Lower lobe of right lung (tissue), 2 donors: Measurements from ENCODE around the gene LRRC15. TPM values are rescaled to one million over a fixed set of nuclear protein-coding genes. Genes with fewer than 3 reads are reported as not detected.
A peak's percentile ranks its signal among the peaks of the same experiment; 100 is the strongest.

Source experiments
- ATAC-seq, 2 donors: fragments of 200-7000 bp; cut with Tn5 transposase; one replicate each; pipeline ENCODE4 v1.9.1; 2020 to 2022; ENCODE audit warnings: mild to moderate bottlenecking in 2 of 2, moderate library complexity in 2 of 2
- DNase-seq: peaks from one replicate; pipeline ENCODE4 v3.0.0-alpha.2; 2020
- H3K27ac ChIP-seq: fragments of 200-600 bp; one replicate; pipeline ENCODE4 v1.8.0; 2022
- H3K27me3 ChIP-seq: fragments of 200-600 bp; one replicate; pipeline ENCODE4 v1.8.0; 2022; ENCODE audit warnings: low read depth
- H3K36me3 ChIP-seq: fragments of 200-600 bp; one replicate; pipeline ENCODE4 v1.8.0; 2022; ENCODE audit warnings: mild to moderate bottlenecking
- H3K4me1 ChIP-seq: fragments of 200-600 bp; one replicate; pipeline ENCODE4 v1.8.0; 2022
- H3K4me3 ChIP-seq: fragments of 200-600 bp; one replicate; pipeline ENCODE4 v1.8.0; 2022; ENCODE audit warnings: mild to moderate bottlenecking
- H3K9me3 ChIP-seq: fragments of 200-600 bp; one replicate; pipeline ENCODE4 v1.8.0; 2022
- CTCF ChIP-seq: fragments of 200-600 bp; IDR thresholded peaks from one replicate; pipeline ENCODE4 v1.8.0; 2022; ENCODE audit warnings: antibody characterized with exemption, mild to moderate bottlenecking
- intact Hi-C: fragments of 100-400 bp; cut with DNase I; formaldehyde crosslinking; loops from one replicate; pipeline ENCODE4 v1.11.0; 2022
- total RNA-seq: library from RNA; stranded (reverse); fragmentation: NEBNext Ultra II Directional; extraction: Animal tissue kit (Norgen Biotek cat#: 25700); gene quantifications from one replicate; pipeline ENCODE4 v1.2.1, GENCODE V29; 2021
- donor health status: DM: no; HTN: yes; CAD: no; lungs with severe emphysema.

Gene LRRC15
- total RNA-seq, 1 donor from 2014 or later: 0.24 TPM

GRCh38 chr3:194350726-194351071 is 18.8 kb downstream of the LRRC15 start:
- no peak for TF ChIP-seq CTCF
- H3K27ac ChIP-seq: no peak overlapping the region
- no peaks in the 10 kb centered on the region for H3K27me3 ChIP-seq
- H3K9me3 ChIP-seq: no peaks in the 10 kb centered on the region
- no peaks in the 10 kb centered on the region for H3K4me1 ChIP-seq
- ATAC-seq: no peak
- DNase-seq: no peak
- no peaks in the 10 kb centered on the region for H3K36me3 ChIP-seq
- intact Hi-C loops: no loop called here
- no peak overlapping the region for H3K4me3 ChIP-seq

GRCh38 chr3:194348354-194348753 is 21.2 kb downstream of the LRRC15 start:
- Histone ChIP-seq H3K27ac (no peak overlapping the region), H3K4me3 (no peak overlapping the region), H3K9me3 (no peaks in the 10 kb centered on the region), H3K4me1 (no peaks in the 10 kb centered on the region), H3K36me3 (no peaks in the 10 kb centered on the region), H3K27me3 (peaks cover 13% of the 10 kb centered on the region)
- no peak for DNase-seq
- ATAC-seq: no peak
- intact Hi-C loops: loop anchor here (10.0 kb wide), 1 partner anchor 46 kb away; the partner anchor contains the start of gene GP5
- no peak for TF ChIP-seq CTCF

- intact Hi-C loops: loop anchor here (10.0 kb wide), 1 partner anchor 48 kb away; the partner anchor contains the start of gene GP5
- DNase-seq (no peak), ATAC-seq (no peak)
- TF ChIP-seq CTCF: no peak
- no peak overlapping the region for H3K27ac ChIP-seq
- peaks cover 13% of the 10 kb centered on the region for H3K27me3 ChIP-seq
- no peaks in the 10 kb centered on the region for H3K4me1 ChIP-seq
- H3K4me3 ChIP-seq: no peak overlapping the region
- H3K36me3 ChIP-seq: no peaks in the 10 kb centered on the region
- H3K9me3 ChIP-seq: no peaks in the 10 kb centered on the region
Measured at GRCh38 chr3:194346621-194347020, 22.9 kb downstream of the LRRC15 start.

DNA sequence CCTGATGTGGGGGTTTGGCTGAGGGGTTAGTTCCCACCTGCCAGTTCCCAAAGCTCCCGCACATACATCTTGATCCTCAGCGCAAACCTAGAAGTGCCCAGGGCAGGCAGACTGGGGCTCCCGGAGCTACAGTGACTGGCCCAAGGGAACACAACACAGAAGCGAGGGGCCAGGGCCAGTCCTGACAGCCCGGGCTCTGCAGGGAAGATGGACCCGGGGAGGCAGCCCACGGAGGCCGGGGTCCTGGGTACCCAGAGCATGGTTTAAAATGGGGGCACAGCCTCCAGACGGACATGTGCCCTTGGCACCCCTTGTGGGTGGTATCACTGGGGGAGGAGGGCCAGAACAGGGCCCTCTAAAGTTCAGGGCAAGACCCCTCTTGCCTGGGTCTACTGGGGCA is 23.5 kb downstream of the LRRC15 start:
- no peak for TF ChIP-seq CTCF
- peaks cover 13% of the 10 kb centered on the region for H3K27me3 ChIP-seq
- intact Hi-C loops: loop anchor here (10.0 kb wide), 1 partner anchor 49 kb away; the partner anchor contains the start of gene GP5
- ATAC-seq (no peak), DNase-seq (no peak)
- H3K27ac ChIP-seq: no peak overlapping the region
- H3K4me1 ChIP-seq: no peaks in the 10 kb centered on the region
- H3K9me3 ChIP-seq: no peaks in the 10 kb centered on the region
- no peaks in the 10 kb centered on the region for H3K36me3 ChIP-seq
- H3K4me3 ChIP-seq: no peak overlapping the region

GRCh38 chr3:194344012-194344411 is 25.5 kb downstream of the LRRC15 start:
- Histone ChIP-seq H3K27ac (no peak overlapping the region), H3K9me3 (no peaks in the 10 kb centered on the region), H3K4me3 (no peak overlapping the region), H3K4me1 (no peaks in the 10 kb centered on the region), H3K27me3 (peaks cover 13% of the 10 kb centered on the region), H3K36me3 (no peaks in the 10 kb centered on the region)
- peak; percentile 68 to 73 for ATAC-seq
- peak; percentile 93 for TF ChIP-seq CTCF
- peak; percentile 77 for DNase-seq
- intact Hi-C loops: loop anchor here (10.0 kb wide), 1 partner anchor 51 kb away; the partner anchor contains the start of gene GP5

GRCh38 chr3:194343561-194343893 is 26.0 kb downstream of the LRRC15 start:
- H3K9me3 ChIP-seq: no peaks in the 10 kb centered on the region
- TF ChIP-seq CTCF: no peak
- intact Hi-C loops: loop anchor here (10.0 kb wide), 1 partner anchor 51 kb away; the partner anchor contains the start of gene GP5
- H3K27ac ChIP-seq: no peak overlapping the region
- ATAC-seq (no peak), DNase-seq (no peak)
- no peaks in the 10 kb centered on the region for H3K4me1 ChIP-seq
- H3K27me3 ChIP-seq: peaks cover 13% of the 10 kb centered on the region
- no peak overlapping the region for H3K4me3 ChIP-seq
- H3K36me3 ChIP-seq: no peaks in the 10 kb centered on the region
